ENCODE results near the gene IQSEC1. TPM values are rescaled to one million over a fixed set of nuclear protein-coding genes. Genes with fewer than 3 reads are reported as not detected.

The IQSEC1 gene
- total and polyA plus RNA-seq, 10 of the 15 experiments (the other 5 are each of a cell fraction or from before 2014, with no cell fraction given), result 0.92 to 55.2 (median 8.5) TPM

- TF ChIP-seq NKRF (conservative IDR thresholded peaks at IDR 0.05), result no peak
- TF ChIP-seq MEF2B (IDR thresholded peaks at IDR 0.05; ENCODE audit: partially characterized antibody, poor library complexity, severe bottlenecking), result no peak
- TF ChIP-seq ATF3 (IDR thresholded peaks at IDR 0.05; ENCODE audit: borderline replicate concordance, extremely low read depth, low read depth, low read length), result no peak
- TF ChIP-seq GATAD2B (conservative IDR thresholded peaks at IDR 0.05; ENCODE audit: low read depth), result 0 out of 2 replicates have a peak, but pooled peaks have one; percentile 8
- peak; percentile 38; the same call in 1 of the 2 replicates for TF ChIP-seq POLR2A (IDR thresholded peaks at IDR 0.05; ENCODE audit: low read depth, low read length)
- no peak for TF ChIP-seq E2F4 (IDR thresholded peaks at IDR 0.05; ENCODE audit: low read depth, low read length)
These were observed 466 bp downstream of the IQSEC1 start (continued) for GRCh38 chr3:13072600-13073325.

- in situ Hi-C loops (cut with MboI), result no loop called here
- Histone ChIP-seq H3K9me3 (replicated peaks; ENCODE audit: control insufficient read depth, insufficient read depth, low read length) (no peaks in the 10 kb centered on the region), H3K4me1 (ENCODE audit: control insufficient read depth, insufficient read depth, low read length) (peaks cover 45% of the 10 kb centered on the region), H3K9ac (ENCODE audit: control insufficient read depth, insufficient read depth, low read length) (peak overlapping the region; percentile 57), H3K79me2 (ENCODE audit: control insufficient read depth, insufficient read depth, low read length) (peaks cover 47% of the 10 kb centered on the region), H4K20me1 (ENCODE audit: control insufficient read depth, insufficient read depth) (no peaks in the 10 kb centered on the region), H3K4me2 (ENCODE audit: control insufficient read depth, insufficient read depth) (peak overlapping the region; percentile 86), H3K27ac (ENCODE audit: control insufficient read depth, insufficient read depth) (peak overlapping the region; percentile 73), H3K27me3 (replicated peaks in 1 of 2; ENCODE audit: control insufficient read depth in 2 of 2, insufficient read depth in 2 of 2, low read length in 1 of 2) (peaks cover 0 to 11% of the 10 kb centered on the region in 2 experiments; a peak in 2 of 4 replicates), H3K4me3 (peak overlapping the region; percentile 77), H2AFZ (ENCODE audit: control insufficient read depth, low read depth, low read length) (peak overlapping the region; percentile 67), H3K36me3 (ENCODE audit: control insufficient read depth in 2 of 2, insufficient read depth in 2 of 2, low read length in 1 of 2) (peaks cover 0 to 2% of the 10 kb centered on the region in 2 experiments; a peak in 1 of 4 replicates)
- CTCF ChIA-PET, result interaction anchor here (1.4 to 3.1 kb wide), 4 partner anchors 20 to 77 kb away, joined by 3 to 16 read pairs (median 8); no protein-coding TSS in a partner anchor
- SMC1A ChIA-PET (ENCODE audit: uncharacterized antibody, unreplicated experiment), result interaction anchor here (0.7 to 3.9 kb wide), 8 partner anchors 10 to 427 kb away, joined by 3 to 39 read pairs (median 8); no protein-coding TSS in a partner anchor
- RAD21 ChIA-PET (ENCODE audit: unreplicated experiment), result interaction anchor here (1.0 to 3.9 kb wide), 8 partner anchors 11 to 380 kb away, joined by 3 to 38 read pairs (median 6); no protein-coding TSS in a partner anchor
- BruUV-seq (replicated peaks), result no TSS peak
- intact Hi-C loops (cut with micrococcal nuclease; ENCODE audit: unreplicated experiment), result loop anchor here (5.0 kb wide), 1 partner anchor 75 kb away; no protein-coding TSS in a partner anchor
- peak; percentile 81 for ATAC-seq
- POLR2A ChIA-PET, result interaction anchor here (0.6 to 3.6 kb wide), 7 partner anchors 25 to 347 kb away, joined by 3 to 25 read pairs (median 4); no protein-coding TSS in a partner anchor
- WGBS (ENCODE audit: insufficient coverage, insufficient replicate concordance, low lambda C conversion rate, missing lambda C conversion rate), result 1% methylated on average over 10 of the region's 14 CpGs
- peak; percentile 36 for DNase-seq (ENCODE audit: low read depth, low spot score)
- no peak for FAIRE-seq
- 0 out of 2 replicates have a peak, but pooled peaks have one; percentile 41 for TF ChIP-seq POLR2A (IDR thresholded peaks at IDR 0.05; ENCODE audit: low read depth, low read length)
- peak; percentile 88 for TF ChIP-seq ZNF687 (IDR thresholded peaks at IDR 0.05)
- TF ChIP-seq PML (IDR thresholded peaks at IDR 0.05; ENCODE audit: low read length), result no peak
- peak in 1 of 2 experiments; percentile 31; a peak in 1 of 4 replicates for TF ChIP-seq IKZF2 (IDR thresholded peaks at IDR 0.05)
- no peak for TF ChIP-seq SUPT20H (IDR thresholded peaks at IDR 0.05; ENCODE audit: borderline replicate concordance, control insufficient read depth, low read depth, low read length)
- TF ChIP-seq CBFB (IDR thresholded peaks at IDR 0.05; ENCODE audit: low read depth), result no peak
- TF ChIP-seq SMAD5 (IDR thresholded peaks at IDR 0.05; ENCODE audit: low read depth), result no peak
- TF ChIP-seq SMAD1 (IDR thresholded peaks at IDR 0.05; ENCODE audit: low read depth, partially characterized antibody), result no peak
- TF ChIP-seq ZNF622 (IDR thresholded peaks at IDR 0.05), result no peak
These were observed 1.0 kb downstream of the IQSEC1 start for GRCh38 chr3:13072239-13072599.

Measured in GM12878 (cell line).